ENCODE measurements around the gene ATXN1.

DNA sequence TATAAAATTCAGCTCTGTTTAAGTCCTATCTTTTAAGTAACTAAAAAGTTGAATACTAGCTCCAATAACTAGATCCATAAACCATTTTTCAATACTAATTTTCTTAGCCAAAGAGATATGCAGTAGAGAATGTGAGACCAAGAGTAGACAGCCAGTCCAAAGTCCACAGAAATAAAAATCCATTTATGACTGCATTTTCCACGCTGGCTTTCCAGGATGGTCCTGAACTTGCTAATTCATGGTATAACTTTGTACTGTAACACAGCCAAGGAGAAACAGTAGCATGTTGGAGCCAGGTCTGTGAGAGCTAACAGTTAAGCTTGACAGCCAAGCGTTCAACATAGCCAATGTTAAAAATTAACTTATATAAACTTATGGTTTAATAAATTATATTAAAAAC is 366.6 kb downstream of the ATXN1 start:
- TF ChIP-seq, protein P1, sequence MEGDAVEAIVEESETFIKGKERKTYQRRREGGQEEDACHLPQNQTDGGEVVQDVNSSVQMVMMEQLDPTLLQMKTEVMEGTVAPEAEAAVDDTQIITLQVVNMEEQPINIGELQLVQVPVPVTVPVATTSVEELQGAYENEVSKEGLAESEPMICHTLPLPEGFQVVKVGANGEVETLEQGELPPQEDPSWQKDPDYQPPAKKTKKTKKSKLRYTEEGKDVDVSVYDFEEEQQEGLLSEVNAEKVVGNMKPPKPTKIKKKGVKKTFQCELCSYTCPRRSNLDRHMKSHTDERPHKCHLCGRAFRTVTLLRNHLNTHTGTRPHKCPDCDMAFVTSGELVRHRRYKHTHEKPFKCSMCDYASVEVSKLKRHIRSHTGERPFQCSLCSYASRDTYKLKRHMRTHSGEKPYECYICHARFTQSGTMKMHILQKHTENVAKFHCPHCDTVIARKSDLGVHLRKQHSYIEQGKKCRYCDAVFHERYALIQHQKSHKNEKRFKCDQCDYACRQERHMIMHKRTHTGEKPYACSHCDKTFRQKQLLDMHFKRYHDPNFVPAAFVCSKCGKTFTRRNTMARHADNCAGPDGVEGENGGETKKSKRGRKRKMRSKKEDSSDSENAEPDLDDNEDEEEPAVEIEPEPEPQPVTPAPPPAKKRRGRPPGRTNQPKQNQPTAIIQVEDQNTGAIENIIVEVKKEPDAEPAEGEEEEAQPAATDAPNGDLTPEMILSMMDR (IDR thresholded peaks at IDR 0.05): no peak
- TF ChIP-seq, protein P2, sequence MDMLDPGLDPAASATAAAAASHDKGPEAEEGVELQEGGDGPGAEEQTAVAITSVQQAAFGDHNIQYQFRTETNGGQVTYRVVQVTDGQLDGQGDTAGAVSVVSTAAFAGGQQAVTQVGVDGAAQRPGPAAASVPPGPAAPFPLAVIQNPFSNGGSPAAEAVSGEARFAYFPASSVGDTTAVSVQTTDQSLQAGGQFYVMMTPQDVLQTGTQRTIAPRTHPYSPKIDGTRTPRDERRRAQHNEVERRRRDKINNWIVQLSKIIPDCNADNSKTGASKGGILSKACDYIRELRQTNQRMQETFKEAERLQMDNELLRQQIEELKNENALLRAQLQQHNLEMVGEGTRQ (IDR thresholded peaks at IDR 0.05): no peak
- no peak for TF ChIP-seq ESRRA (IDR thresholded peaks at IDR 0.05; ENCODE audit: borderline replicate concordance, low read length)
